ENCODE measurements around the gene MTA3.

MTA3 gene

DNA sequence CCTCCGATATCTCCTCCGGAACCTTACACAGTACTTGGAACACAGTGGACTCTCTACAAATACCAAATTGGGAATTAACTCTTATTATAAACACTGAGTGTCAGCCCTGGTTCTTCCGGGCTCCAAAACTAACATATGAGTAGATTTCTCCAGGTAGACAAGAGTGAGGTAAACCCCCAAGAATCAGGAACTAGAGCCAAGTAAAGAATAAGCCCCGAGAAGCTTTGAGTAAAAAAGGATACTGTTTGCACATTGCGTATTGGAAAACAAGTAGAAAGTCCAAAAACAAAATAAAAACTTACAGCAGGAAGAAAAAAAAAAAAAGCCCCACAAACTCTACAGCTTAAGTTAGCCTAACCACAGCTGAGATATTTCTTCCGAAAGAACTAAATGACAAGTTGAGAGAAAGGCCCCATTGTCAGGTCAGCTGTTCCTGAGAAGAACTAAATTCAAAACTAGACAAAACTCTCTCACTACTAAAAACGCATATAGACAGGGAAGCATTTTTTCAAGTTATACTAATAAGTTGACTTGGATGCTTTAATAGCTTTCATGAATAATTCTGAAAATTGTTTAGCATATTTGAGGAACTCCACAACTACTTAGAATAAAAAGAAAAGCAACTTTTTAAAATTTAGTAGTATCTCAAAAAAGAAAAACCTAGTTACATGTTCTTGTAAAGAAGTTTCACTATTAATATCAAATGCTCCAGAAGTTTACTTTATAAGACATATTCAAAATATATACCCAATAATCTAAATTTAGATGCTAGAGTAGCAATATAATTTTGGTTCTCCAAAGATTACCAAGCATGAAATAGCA is 228.2 kb downstream of the MTA3 start:
- TF ChIP-seq JUND (IDR thresholded peaks at IDR 0.05; ENCODE audit: low read depth): no peak
- in situ Hi-C loops (cut with HindIII; ENCODE audit: low pct_unique_long_range_greater_than_20kb, low sequenced_read_pairs): no loop called here

DNA sequence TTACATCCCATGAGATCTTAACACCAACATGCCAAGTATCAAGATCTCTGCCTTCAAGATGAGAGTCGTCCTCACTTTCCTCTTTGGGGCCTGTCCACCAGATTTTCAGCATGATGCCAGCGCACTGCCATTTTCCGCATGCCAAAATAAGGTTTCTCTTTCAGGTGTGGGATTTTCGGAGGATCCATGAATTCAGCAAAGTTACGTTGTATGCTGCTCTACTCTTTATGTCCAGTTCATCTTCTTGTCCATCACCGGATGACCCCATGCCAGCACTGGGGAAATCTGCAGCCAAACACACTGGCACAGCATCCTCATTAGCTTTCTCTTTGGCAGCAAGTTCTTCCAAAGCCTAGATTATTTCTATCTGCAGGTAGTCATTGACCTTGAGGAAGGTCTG is 228.8 kb downstream of the MTA3 start:
- no peak for DNase-seq (ENCODE audit: low read depth in 1 of 2, low spot score in 1 of 2)
- TF ChIP-seq JUND (IDR thresholded peaks at IDR 0.05; ENCODE audit: low read depth): no peak
- in situ Hi-C loops (cut with HindIII; ENCODE audit: low pct_unique_long_range_greater_than_20kb, low sequenced_read_pairs): no loop called here

More for the DNA sequence above, 228.2 kb downstream of the MTA3 start:
- DNase-seq (ENCODE audit: low read depth in 1 of 2, low spot score in 1 of 2): no peak

DNA sequence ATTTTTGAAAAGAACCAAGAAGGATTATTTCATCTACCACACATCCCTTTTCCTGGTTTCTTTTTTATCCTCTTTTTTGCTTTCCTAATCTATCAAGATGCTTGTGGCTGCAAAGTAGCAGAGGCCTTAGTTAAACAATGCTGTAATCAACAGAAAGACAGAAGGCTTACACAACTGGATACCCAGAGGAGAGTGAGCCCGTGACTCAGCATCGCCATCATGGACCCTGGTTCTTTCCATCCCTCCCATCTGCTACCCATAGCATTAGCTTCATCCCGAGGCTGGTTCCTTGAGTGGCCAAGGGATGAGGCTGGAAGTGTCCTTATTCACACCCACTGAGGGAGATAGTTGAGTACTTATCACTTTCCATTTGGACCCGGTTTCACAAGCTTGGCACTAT is 231.4 kb downstream of the MTA3 start:
- DNase-seq (ENCODE audit: low read depth in 1 of 2, low spot score in 1 of 2): no peak
- in situ Hi-C loops (cut with HindIII; ENCODE audit: low pct_unique_long_range_greater_than_20kb, low sequenced_read_pairs): no loop called here
- TF ChIP-seq JUND (IDR thresholded peaks at IDR 0.05; ENCODE audit: low read depth): no peak

DNA sequence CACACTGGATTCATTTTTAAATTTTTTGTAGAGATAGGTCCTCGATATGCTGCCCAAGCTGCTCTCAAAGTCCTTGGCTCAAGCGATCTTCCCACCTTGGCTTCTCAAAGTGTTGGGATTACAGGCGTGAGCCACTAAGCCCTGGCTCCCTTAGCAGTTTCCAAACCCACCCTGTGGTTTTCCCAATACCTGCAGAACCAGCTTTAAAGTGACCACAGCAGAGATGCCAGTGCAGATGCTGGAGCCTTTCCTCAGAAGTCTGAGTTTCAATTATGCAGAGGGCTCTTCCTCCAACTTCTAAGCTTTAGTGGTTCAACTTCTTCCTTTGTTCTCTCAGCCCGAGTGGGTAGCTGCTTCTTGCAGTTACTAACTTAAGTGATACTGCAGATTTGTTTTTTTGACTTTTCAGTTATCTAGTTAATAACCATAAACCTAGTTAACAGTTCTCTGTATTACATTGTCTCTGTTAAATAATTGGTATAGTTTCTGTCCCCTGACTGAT is 232.1 kb downstream of the MTA3 start:
- no peak for TF ChIP-seq JUND (IDR thresholded peaks at IDR 0.05; ENCODE audit: low read depth)
- in situ Hi-C loops (cut with HindIII; ENCODE audit: low pct_unique_long_range_greater_than_20kb, low sequenced_read_pairs): no loop called here

DNA sequence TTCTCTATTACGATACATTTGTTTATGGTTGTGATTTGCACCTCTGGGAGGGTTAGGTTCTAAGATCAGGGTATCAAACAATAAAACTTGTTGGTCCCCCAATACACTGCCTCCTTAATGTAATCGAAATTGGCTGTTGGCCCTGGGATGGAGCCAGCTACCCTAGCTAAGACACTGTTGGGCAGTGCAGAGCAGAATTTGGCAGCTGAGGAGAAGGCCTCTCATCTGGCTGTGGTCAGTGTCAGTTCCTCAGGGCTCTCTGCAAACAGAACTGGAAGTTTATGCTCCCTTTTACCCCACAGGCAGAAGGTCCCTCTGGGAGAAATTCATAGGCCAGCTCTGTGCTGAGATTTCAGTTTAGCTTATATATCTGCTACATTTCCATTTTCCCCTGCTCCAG is 232.5 kb downstream of the MTA3 start:
- in situ Hi-C loops (cut with HindIII; ENCODE audit: low pct_unique_long_range_greater_than_20kb, low sequenced_read_pairs): no loop called here
- TF ChIP-seq JUND (IDR thresholded peaks at IDR 0.05; ENCODE audit: low read depth): no peak
- DNase-seq (ENCODE audit: low read depth in 1 of 2, low spot score in 1 of 2): no peak

More for the DNA sequence above, 232.1 kb downstream of the MTA3 start:
- DNase-seq (ENCODE audit: low read depth in 1 of 2, low spot score in 1 of 2): no peak

DNA sequence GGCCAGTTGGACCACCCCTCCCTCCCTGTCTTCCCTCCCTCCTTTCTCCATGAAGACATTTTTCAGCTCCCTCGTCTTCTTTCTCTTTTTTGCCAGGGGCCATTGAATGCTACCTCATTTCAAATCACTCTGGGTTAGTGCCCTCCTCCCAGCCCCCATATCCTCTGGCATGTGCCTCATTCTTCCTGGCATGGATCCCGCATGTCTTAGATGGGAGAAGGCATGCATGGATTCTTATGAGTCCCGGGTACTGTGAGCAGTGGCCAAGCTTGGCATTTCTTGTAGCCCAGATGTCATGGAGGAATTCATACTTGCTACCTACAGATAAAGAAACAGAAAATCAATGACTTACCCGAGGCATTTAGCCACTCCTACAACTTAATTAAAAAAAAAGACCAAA is 232.9 kb downstream of the MTA3 start:
- no peak for TF ChIP-seq JUND (IDR thresholded peaks at IDR 0.05; ENCODE audit: low read depth)
- in situ Hi-C loops (cut with HindIII; ENCODE audit: low pct_unique_long_range_greater_than_20kb, low sequenced_read_pairs): no loop called here
- DNase-seq (ENCODE audit: low read depth in 1 of 2, low spot score in 1 of 2): no peak

DNA sequence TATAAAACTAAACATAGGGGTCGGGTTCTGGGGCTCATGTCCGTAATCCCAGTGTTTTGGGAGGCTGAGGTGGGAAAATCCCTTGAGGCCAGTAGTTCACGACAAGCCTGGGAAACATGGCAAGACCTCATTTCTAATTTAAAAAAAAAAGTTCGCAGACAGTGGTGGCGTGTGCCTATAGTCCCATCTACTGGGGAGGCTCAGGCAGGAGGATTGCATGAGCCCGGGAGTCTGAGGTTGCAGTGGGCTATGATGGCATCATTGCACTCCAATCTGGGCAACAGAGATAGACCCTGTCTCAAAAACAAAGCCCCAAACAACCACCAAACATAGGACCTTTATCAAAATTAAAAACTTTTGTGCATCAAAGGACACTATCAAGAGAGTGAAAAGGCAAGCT is 233.7 kb downstream of the MTA3 start:
- DNase-seq (ENCODE audit: low read depth in 1 of 2, low spot score in 1 of 2): no peak
- no peak for TF ChIP-seq JUND (IDR thresholded peaks at IDR 0.05; ENCODE audit: low read depth)
- in situ Hi-C loops (cut with HindIII; ENCODE audit: low pct_unique_long_range_greater_than_20kb, low sequenced_read_pairs): no loop called here

DNA sequence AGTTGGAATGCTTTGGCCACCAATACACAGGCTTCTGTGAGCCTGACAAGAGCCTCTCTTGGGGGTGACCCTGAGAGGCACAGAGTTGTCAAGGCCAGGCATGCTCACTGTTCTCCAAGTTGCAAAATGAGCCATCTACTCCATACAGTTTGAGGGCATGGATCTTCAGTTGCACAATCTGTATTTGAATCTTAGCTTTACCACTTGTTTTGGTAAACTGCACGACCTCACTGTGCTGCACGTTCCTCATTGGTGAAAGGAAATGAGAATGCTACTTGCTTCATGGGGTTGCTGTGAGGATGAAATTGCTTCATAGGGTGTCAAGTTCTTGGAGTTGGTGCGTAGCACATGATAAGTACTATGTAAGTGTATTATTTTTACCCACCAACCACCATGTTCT is 235.9 kb downstream of the MTA3 start:
- in situ Hi-C loops (cut with HindIII; ENCODE audit: low pct_unique_long_range_greater_than_20kb, low sequenced_read_pairs): no loop called here
- no peak for TF ChIP-seq JUND (IDR thresholded peaks at IDR 0.05; ENCODE audit: low read depth)
- DNase-seq (ENCODE audit: low read depth in 1 of 2, low spot score in 1 of 2): no peak

DNA sequence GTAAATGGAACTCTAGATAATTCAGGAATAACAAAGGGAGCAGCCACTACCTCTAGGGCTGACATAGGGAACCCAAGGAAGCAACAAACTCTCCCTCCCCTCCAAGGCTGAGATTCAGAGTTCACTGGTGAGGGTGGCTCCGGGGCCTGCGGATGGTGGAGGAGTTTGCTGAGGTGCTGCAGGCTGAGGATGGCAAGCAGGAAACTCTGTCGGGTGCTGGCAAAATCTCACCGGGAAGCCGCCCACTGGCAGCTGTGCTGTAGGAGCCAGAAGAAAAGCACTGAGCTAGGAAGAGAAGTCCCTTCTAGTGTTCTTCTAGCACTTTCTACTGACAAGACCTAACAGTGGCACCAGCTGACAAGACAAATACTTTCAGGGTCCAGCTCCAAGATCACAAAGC is 236.5 kb downstream of the MTA3 start:
- in situ Hi-C loops (cut with HindIII; ENCODE audit: low pct_unique_long_range_greater_than_20kb, low sequenced_read_pairs): no loop called here
- no peak for DNase-seq (ENCODE audit: low read depth in 1 of 2, low spot score in 1 of 2)
- TF ChIP-seq JUND (IDR thresholded peaks at IDR 0.05; ENCODE audit: low read depth): no peak

All from T47D (cell line).